ENCODE measurements around the gene CALM1. TPM values are rescaled to one million over a fixed set of nuclear protein-coding genes. Genes with fewer than 3 reads are reported as not detected.

The CALM1 gene
- total and polyA plus RNA-seq, 2 experiments from 2014 or later, result 74.6 to 236 TPM

DNA sequence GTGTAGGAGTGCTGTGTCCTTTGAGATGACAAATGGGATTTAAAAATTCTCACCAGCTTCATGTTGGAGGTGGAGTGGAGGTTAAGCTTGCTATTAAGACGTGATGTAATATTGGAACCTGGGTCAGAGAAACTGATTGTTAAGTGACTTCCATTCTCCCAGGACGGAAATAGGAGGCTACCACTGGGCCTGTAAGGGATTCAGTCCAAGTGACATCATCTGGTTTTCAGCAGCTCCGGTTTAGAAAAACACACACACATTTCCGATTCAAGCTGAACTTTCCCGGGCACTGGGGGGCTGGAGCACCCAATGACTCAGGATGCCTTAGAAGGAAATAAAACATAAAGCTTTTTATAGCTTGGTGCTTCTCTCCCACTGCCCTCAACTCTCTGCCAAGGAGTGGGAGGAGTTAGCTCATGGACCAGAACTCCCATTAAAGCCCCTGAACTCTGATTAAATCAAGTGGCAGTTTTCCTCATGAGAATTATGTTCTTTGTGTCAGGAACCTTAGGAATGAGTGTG lies 12.4 kb downstream of the CALM1 start:
- Histone ChIP-seq H3K9me3 (ENCODE audit: low read depth) (no peaks in the 10 kb centered on the region), H3K36me3 (peaks cover 15% of the 10 kb centered on the region), H3K4me3 (no peak overlapping the region), H3K4me1 (ENCODE audit: low read depth) (no peaks in the 10 kb centered on the region), H3K27me3 (no peaks in the 10 kb centered on the region), H3K27ac (no peak overlapping the region)
- TF ChIP-seq, protein P1, sequence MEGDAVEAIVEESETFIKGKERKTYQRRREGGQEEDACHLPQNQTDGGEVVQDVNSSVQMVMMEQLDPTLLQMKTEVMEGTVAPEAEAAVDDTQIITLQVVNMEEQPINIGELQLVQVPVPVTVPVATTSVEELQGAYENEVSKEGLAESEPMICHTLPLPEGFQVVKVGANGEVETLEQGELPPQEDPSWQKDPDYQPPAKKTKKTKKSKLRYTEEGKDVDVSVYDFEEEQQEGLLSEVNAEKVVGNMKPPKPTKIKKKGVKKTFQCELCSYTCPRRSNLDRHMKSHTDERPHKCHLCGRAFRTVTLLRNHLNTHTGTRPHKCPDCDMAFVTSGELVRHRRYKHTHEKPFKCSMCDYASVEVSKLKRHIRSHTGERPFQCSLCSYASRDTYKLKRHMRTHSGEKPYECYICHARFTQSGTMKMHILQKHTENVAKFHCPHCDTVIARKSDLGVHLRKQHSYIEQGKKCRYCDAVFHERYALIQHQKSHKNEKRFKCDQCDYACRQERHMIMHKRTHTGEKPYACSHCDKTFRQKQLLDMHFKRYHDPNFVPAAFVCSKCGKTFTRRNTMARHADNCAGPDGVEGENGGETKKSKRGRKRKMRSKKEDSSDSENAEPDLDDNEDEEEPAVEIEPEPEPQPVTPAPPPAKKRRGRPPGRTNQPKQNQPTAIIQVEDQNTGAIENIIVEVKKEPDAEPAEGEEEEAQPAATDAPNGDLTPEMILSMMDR (IDR thresholded peaks at IDR 0.05; ENCODE audit: low read depth, low read length), result no peak
- peak in 1 of 2 donors; percentile 92 for DNase-seq (ENCODE audit: low read depth in 1 of 2, low spot score in 1 of 2)

DNA sequence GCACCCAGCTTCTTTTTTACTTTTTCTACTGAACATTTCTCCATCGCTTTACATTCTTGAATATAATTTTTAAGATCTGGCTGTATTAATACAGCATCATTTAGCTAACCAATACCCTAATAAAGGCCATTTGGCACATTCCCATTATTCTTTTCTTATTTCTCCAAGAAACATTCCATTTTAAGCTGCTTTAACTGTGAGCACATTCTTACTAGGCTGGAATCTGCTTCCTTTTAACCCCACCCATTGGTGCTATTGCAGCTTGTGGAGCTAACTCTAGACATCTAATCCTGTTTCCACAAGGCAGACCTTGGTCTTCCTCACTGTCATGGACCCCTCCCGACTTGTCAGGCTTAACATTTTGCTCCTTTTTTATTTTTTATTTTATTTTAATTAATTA lies 15.2 kb downstream of the CALM1 start:
- Histone ChIP-seq H3K4me1 (ENCODE audit: low read depth) (no peaks in the 10 kb centered on the region), H3K4me3 (no peak overlapping the region), H3K27ac (no peak overlapping the region), H3K36me3 (no peaks in the 10 kb centered on the region), H3K9me3 (ENCODE audit: low read depth) (no peaks in the 10 kb centered on the region), H3K27me3 (no peaks in the 10 kb centered on the region)
- TF ChIP-seq, protein P1 (IDR thresholded peaks at IDR 0.05; ENCODE audit: low read depth, low read length), result no peak
- DNase-seq (ENCODE audit: low read depth in 1 of 2, low spot score in 1 of 2), result no peak

DNA sequence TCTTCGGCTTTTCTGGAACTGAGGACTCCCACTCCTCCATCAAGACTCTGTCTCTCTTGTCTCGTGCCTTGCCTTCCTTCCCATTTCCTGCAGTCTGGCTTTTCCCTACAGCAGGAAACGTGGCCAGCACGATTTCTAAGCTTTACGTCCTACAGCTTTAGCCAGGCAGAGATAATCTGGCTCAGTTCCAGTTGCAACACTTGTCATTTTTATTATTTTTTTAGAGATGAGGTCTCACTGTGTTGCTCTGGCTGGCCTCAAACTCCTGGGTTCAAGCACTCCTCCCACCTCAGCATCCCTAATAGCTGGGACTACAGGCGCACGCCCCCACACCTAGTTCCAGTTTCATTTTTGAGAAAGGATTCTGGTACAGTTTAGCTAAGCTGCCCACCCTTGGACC lies 19.9 kb downstream of the CALM1 start:
- Histone ChIP-seq H3K4me1 (ENCODE audit: low read depth) (no peaks in the 10 kb centered on the region), H3K27ac (no peak overlapping the region), H3K9me3 (ENCODE audit: low read depth) (no peaks in the 10 kb centered on the region), H3K4me3 (no peak overlapping the region), H3K27me3 (no peaks in the 10 kb centered on the region), H3K36me3 (no peaks in the 10 kb centered on the region)
- TF ChIP-seq, protein P1 (IDR thresholded peaks at IDR 0.05; ENCODE audit: low read depth, low read length), result no peak
- DNase-seq (ENCODE audit: low read depth in 1 of 2, low spot score in 1 of 2), result peak in 1 of 2 donors; percentile 47

DNA sequence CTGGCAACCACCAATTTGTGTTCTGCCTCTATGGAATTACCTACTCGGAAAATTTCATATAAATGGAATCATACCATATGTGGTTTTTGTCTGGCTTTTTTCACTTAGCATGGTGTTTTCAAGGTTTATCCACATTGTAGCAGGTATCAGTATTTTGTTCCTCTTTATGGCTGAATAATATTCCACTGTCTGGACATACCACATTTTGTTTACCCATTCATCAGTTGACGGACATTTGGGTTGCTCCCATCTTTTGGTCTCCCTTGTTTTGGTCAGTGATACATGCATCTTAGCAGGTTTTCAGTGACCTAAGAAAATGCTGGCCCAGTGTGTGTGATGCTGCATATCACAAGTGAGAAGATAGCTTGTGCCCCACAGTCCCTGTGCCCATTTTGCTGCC lies 21.2 kb downstream of the CALM1 start:
- DNase-seq (ENCODE audit: low read depth in 1 of 2, low spot score in 1 of 2), result no peak
- TF ChIP-seq, protein P1 (IDR thresholded peaks at IDR 0.05; ENCODE audit: low read depth, low read length), result no peak
- H3K27me3 ChIP-seq, result no peaks in the 10 kb centered on the region

DNA sequence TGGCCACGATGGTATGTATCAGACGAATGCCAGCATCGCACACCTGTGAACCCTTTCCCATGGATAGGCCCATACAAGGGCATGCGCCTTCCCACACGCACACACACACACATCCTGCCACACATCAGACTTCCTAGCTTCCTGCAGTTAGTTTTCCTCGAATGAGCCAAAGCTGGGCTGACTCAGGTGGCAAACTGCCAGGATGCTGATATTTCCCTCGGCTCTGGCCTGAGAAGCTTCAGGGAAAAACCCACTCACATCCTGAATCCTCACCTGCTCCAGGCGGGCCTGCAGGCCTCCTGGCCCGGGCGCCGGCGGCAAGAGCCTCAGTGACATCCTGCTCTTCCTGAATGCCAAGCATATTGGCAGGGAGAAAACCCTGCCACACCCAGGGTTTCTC lies 22.4 kb downstream of the CALM1 start:
- TF ChIP-seq, protein P1 (IDR thresholded peaks at IDR 0.05; ENCODE audit: low read depth, low read length), result no peak
- peak in 1 of 2 donors; percentile 95 for DNase-seq (ENCODE audit: low read depth in 1 of 2, low spot score in 1 of 2)
- Histone ChIP-seq H3K4me1 (ENCODE audit: low read depth) (no peaks in the 10 kb centered on the region), H3K27ac (no peak overlapping the region), H3K4me3 (no peak overlapping the region), H3K9me3 (ENCODE audit: low read depth) (no peaks in the 10 kb centered on the region), H3K36me3 (no peaks in the 10 kb centered on the region), H3K27me3 (no peaks in the 10 kb centered on the region)

More for the DNA sequence above, 21.2 kb downstream of the CALM1 start:
- no peaks in the 10 kb centered on the region for H3K9me3 ChIP-seq (ENCODE audit: low read depth)
- H3K4me1 ChIP-seq (ENCODE audit: low read depth), result no peaks in the 10 kb centered on the region
- H3K4me3 ChIP-seq, result no peak overlapping the region
- no peaks in the 10 kb centered on the region for H3K36me3 ChIP-seq
- no peak overlapping the region for H3K27ac ChIP-seq

Data from cardiac muscle cell (in vitro differentiated cells and primary cell).